ENCODE data around the gene TMTC1. TPM values are rescaled to one million over a fixed set of nuclear protein-coding genes. Genes with fewer than 3 reads are reported as not detected.

TMTC1 gene
- total and polyA plus RNA-seq, 2 donors (not counting 1 experiment from before 2014, with no cell fraction given), result not detected

GRCh38 chr12:29743801-29744200, 39.9 kb downstream of the TMTC1 start:
- Mint-ChIP-seq H3K9me3 (ENCODE audit: insufficient read depth) (no peaks in the 10 kb centered on the region), H3K27ac (no peak overlapping the region), H3K27me3 (no peaks in the 10 kb centered on the region), H3K4me1 (no peaks in the 10 kb centered on the region), H3K4me3 (no peak overlapping the region)
- no peaks in the 10 kb centered on the region for H4K20me1 ChIP-seq (ENCODE audit: control insufficient read depth, insufficient read depth, low read length, poor library complexity, severe bottlenecking)
- H3K27me3 ChIP-seq (replicated peaks in 1 of 4; ENCODE audit: control extremely low read depth in 1 of 4, control insufficient read depth in 3 of 4, insufficient read depth in 4 of 4, low read length in 3 of 4), result no peaks in the 10 kb centered on the region
- no peak overlapping the region for H3K27ac ChIP-seq (ENCODE audit: low read length in 2 of 2)
- intact Hi-C loops (cut with micrococcal nuclease), result no loop called here
- TF ChIP-seq EZH2 (IDR thresholded peaks at IDR 0.05; ENCODE audit: borderline replicate concordance, insufficient read depth, low read depth, low read length, poor library complexity, severe bottlenecking) (no peak), CTCF (IDR thresholded peaks at IDR 0.05) (no peak)
- no peaks in the 10 kb centered on the region for H3K36me3 ChIP-seq (replicated peaks in 1 of 2; ENCODE audit: control extremely low read depth in 1 of 2, control insufficient read depth in 1 of 2, extremely low read depth in 1 of 2, insufficient read depth in 2 of 2, low read length in 1 of 2)
- DNase-seq (no peak), ATAC-seq (ENCODE audit: low read depth) (no peak)
- no peak overlapping the region for H3K4me2 ChIP-seq (replicated peaks; ENCODE audit: low read depth, low read length, poor library complexity, severe bottlenecking)
- H3K4me1 ChIP-seq (ENCODE audit: control insufficient read depth in 2 of 2, insufficient read depth in 2 of 2, low read length in 2 of 2), result no peaks in the 10 kb centered on the region
- 70% methylated on average over 2 of the region's 3 CpGs for WGBS (ENCODE audit: insufficient coverage)
- POLR2A ChIA-PET, result no interaction called here
- no peak overlapping the region for H2AFZ ChIP-seq (ENCODE audit: insufficient read depth, low read depth, low read length, poor library complexity, severe bottlenecking)
- CTCF ChIA-PET, result no interaction called here
- no peaks in the 10 kb centered on the region for H3K79me2 ChIP-seq (ENCODE audit: control insufficient read depth, insufficient read depth, low read length)
- H3K9me3 ChIP-seq (ENCODE audit: control extremely low read depth in 1 of 3, control insufficient read depth in 2 of 3, insufficient read depth in 1 of 3, low read length in 2 of 3), result no peaks in the 10 kb centered on the region
- no peak overlapping the region for H3K4me3 ChIP-seq (ENCODE audit: control extremely low read depth in 1 of 5, extremely low read depth in 1 of 5, insufficient read depth in 1 of 5, low read depth in 2 of 5, low read length in 4 of 5)
- no peak overlapping the region for H3K9ac ChIP-seq (ENCODE audit: low read length)

DNA sequence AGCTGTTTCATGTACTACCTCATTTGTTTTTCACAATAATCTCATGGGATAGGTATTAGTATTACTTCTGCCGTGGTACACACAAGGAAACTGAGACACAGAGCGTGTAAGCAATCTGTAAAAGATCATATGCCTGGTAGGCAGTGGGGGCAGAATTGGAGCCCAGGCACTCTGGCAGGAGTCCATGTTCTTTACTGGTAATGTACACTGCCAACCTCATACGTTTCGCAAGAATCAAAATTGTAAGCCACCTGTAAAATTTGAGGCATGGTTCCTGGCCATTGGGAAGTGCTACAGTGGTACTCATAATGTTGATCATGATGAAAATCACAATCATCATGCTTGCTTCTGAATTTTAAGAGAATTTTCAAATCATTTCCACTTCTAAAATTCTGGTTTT, 40.7 kb downstream of the TMTC1 start:
- ATAC-seq (ENCODE audit: low read depth), result no peak
- no peaks in the 10 kb centered on the region for H3K9me3 ChIP-seq (ENCODE audit: control extremely low read depth in 1 of 3, control insufficient read depth in 2 of 3, insufficient read depth in 1 of 3, low read length in 2 of 3)
- ChIA-PET CTCF (no interaction called here), POLR2A (no interaction called here)
- Mint-ChIP-seq H3K4me1 (no peaks in the 10 kb centered on the region), H3K4me3 (no peak overlapping the region), H3K27me3 (no peaks in the 10 kb centered on the region), H3K27ac (no peak overlapping the region), H3K9me3 (ENCODE audit: insufficient read depth) (no peaks in the 10 kb centered on the region)
- H3K4me1 ChIP-seq (ENCODE audit: control insufficient read depth in 2 of 2, insufficient read depth in 2 of 2, low read length in 2 of 2), result no peaks in the 10 kb centered on the region
- H3K79me2 ChIP-seq (ENCODE audit: control insufficient read depth, insufficient read depth, low read length), result no peaks in the 10 kb centered on the region
- H3K4me3 ChIP-seq (ENCODE audit: control extremely low read depth in 1 of 5, extremely low read depth in 1 of 5, insufficient read depth in 1 of 5, low read depth in 2 of 5, low read length in 4 of 5), result no peak overlapping the region
- intact Hi-C loops (cut with micrococcal nuclease), result no loop called here
- H3K27me3 ChIP-seq (replicated peaks in 1 of 4; ENCODE audit: control extremely low read depth in 1 of 4, control insufficient read depth in 3 of 4, insufficient read depth in 4 of 4, low read length in 3 of 4), result no peaks in the 10 kb centered on the region
- no peaks in the 10 kb centered on the region for H4K20me1 ChIP-seq (ENCODE audit: control insufficient read depth, insufficient read depth, low read length, poor library complexity, severe bottlenecking)
- 88% methylated on average over 4 of the region's 4 CpGs for WGBS (ENCODE audit: insufficient coverage)
- H3K27ac ChIP-seq (ENCODE audit: low read length in 2 of 2), result no peak overlapping the region
- H2AFZ ChIP-seq (ENCODE audit: insufficient read depth, low read depth, low read length, poor library complexity, severe bottlenecking), result no peak overlapping the region
- H3K4me2 ChIP-seq (replicated peaks; ENCODE audit: low read depth, low read length, poor library complexity, severe bottlenecking), result no peak overlapping the region
- no peaks in the 10 kb centered on the region for H3K36me3 ChIP-seq (replicated peaks in 1 of 2; ENCODE audit: control extremely low read depth in 1 of 2, control insufficient read depth in 1 of 2, extremely low read depth in 1 of 2, insufficient read depth in 2 of 2, low read length in 1 of 2)
- no peak for TF ChIP-seq EZH2 (IDR thresholded peaks at IDR 0.05; ENCODE audit: borderline replicate concordance, insufficient read depth, low read depth, low read length, poor library complexity, severe bottlenecking)
- TF ChIP-seq CTCF (IDR thresholded peaks at IDR 0.05), result no peak
- DNase-seq, result no peak
- no peak overlapping the region for H3K9ac ChIP-seq (ENCODE audit: low read length)

All from B cell (primary cell).